HG03139 (cell line): ENCODE measurements around the gene RASGRF1.

Source experiments
- ATAC-seq: cut with Tn5 transposase; IDR thresholded peaks from one replicate; pipeline ENCODE4 v1.9.1; 2021; ENCODE audit not compliant: unreplicated experiment

RASGRF1 gene

GRCh38 chr15:78914027-78914764, 176.4 kb downstream of the RASGRF1 start:
- ATAC-seq = no peak

DNA sequence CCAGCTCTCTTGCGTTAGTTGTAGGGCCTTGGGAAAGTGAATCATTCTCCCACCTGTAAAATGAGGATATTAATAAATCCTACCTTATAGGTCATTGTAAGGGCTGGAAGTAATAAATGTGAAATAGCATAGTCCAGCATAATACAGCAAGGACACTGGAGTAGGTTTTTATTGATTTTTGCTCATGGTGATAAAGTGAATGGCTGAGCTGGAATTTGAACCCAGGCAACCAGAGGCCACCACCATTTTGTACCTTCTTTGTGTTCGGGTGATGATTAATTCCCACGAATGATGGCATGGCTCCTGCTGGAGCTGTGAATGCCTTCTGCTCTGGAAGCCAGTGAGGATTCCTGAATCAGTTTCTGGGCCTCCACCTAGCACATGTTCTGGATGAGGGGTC, 177.6 kb downstream of the RASGRF1 start:
- no peak for ATAC-seq

DNA sequence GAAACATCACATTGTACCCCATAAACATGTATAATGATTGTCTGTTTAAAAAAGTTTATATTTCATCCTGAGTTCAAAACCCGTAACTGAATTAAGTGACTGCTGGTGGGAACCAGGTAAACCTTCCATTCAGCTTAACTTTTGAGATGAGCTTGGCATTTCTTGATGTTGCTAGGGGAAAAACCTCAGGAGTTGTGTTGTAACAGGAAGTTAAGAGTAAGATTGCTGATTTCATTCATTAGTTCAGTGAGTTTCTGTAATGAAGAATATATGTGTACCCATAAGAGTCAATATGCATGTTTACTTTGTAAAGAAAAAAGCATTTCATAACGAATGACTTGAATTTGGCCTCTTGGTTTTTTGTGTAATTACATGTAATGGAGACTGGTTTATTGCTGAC, 178.3 kb downstream of the RASGRF1 start:
- no peak for ATAC-seq

DNA sequence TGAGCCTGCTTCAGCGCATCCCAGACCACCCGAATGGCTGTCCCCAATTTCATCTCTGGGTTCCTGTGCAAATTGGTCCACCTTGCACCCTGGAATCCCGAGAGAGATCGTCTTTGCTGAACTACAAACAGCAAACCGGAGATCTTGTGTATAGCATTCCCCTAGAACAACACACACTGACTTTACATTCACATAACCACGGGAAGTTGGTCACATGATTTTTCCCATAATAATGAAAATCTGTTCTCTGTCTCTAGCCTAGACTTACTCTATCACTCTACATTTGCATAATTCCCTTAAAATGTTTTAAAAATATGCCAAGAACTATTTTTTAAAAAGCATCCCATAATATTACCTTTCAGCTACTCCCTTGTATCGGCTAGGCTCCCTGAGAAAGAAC, 180.3 kb downstream of the RASGRF1 start:
- no peak for ATAC-seq
